ENCODE data around the gene KCNQ4. TPM values are rescaled to one million over a fixed set of nuclear protein-coding genes. Genes with fewer than 3 reads are reported as not detected.

Gene KCNQ4
- total and polyA plus RNA-seq, 2 of the 8 experiments (the other 6 are each of a cell fraction or from before 2014, with no cell fraction given), result 2.2 to 3.9 TPM

DNA sequence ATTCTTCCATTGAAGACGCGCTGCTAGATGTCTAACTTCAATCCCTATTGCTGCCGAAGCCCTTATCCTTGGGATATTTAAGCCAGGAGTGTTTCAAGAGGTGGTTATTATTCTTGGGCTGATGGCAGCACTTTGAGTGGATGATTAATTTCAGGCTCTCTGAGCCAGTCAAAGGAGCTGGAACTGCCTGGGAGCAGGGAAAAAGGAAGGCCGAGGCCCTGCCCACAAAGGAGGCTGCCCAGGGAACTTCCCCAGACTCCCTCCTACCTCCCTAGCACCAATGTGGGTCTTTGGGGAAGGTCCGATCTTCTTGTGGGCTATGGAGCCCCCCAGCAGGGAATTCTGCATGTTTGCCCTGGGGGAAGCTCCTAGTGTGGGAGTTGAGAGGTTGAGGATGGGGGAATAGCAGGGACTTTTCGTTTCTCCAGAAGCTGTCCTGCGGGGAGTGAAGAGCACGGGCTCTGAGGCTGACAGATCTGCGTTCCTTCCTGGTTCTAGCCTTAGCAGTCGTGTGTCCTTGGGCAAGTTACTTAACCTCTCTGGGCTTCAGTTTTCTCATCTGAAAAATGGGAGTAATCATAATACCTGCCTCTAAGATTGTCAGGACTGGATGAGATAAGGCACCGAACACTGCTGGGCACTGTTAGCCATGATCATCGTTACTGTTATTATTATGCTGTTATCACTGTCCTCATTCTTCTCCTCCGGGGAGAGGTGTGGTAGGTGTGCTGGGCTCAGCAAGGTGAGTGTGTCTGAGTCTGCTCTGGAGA, 6.3 kb downstream of the KCNQ4 start:
- H4K5ac ChIP-seq (ENCODE audit: insufficient read length, low read depth, low read length), result no peak overlapping the region
- H3K79me1 ChIP-seq (ENCODE audit: low read depth, low read length), result no peaks in the 10 kb centered on the region
- ChIA-PET POLR2A (ENCODE audit: partially characterized antibody) (interaction anchor here (0.8 to 1.3 kb wide), 3 partner anchors 8 to 46 kb away, joined by 3 read pairs; no protein-coding TSS in a partner anchor), CTCF (ENCODE audit: partially characterized antibody) (interaction anchor here (1.0 to 24.5 kb wide), 7 partner anchors 8 to 159 kb away, joined by 3 to 325 read pairs (median 4); no protein-coding TSS in a partner anchor)
- no peak overlapping the region for H2BK120ac ChIP-seq (replicated peaks; ENCODE audit: low read depth, low read length)
- no peak overlapping the region for H2BK15ac ChIP-seq (ENCODE audit: low read length)
- no peak overlapping the region for H3K27ac ChIP-seq (ENCODE audit: low read depth, low read length)
- no peak overlapping the region for H2BK12ac ChIP-seq (ENCODE audit: low read depth, low read length)
- H3K36me3 ChIP-seq (ENCODE audit: control insufficient read depth in 2 of 4, insufficient read depth in 4 of 4, low read length in 3 of 4), result no peaks in the 10 kb centered on the region
- no peak overlapping the region for H3K4me3 ChIP-seq (ENCODE audit: extremely low read depth in 1 of 4, insufficient read depth in 2 of 4, low read depth in 3 of 4, low read length in 4 of 4)
- DNase-seq (ENCODE audit: low read depth in 1 of 2, low spot score in 2 of 2) (no peak), FAIRE-seq (no peak)
- H3K4me1 ChIP-seq (replicated peaks in 1 of 4; ENCODE audit: control insufficient read depth in 3 of 4, insufficient read depth in 4 of 4, low read length in 3 of 4), result peaks cover 0 to 4% (median under 1%) of the 10 kb centered on the region in 4 experiments; a peak in 5 of 7 replicates
- no peaks in the 10 kb centered on the region for H3K9me3 ChIP-seq (ENCODE audit: insufficient read depth in 2 of 2, low read depth in 1 of 2, low read length in 1 of 2)
- no peak overlapping the region for H3K23ac ChIP-seq (ENCODE audit: insufficient read length)
- peaks cover 0 to under 1% (median under 1%) of the 10 kb centered on the region in 4 experiments; a peak in 2 of 7 replicates for H3K27me3 ChIP-seq (replicated peaks in 1 of 4; ENCODE audit: control insufficient read depth in 3 of 4, extremely low read depth in 1 of 4, insufficient read depth in 3 of 4, low read length in 3 of 4)
- H4K20me1 ChIP-seq (replicated peaks in 1 of 2; ENCODE audit: control insufficient read depth in 1 of 2, insufficient read depth in 2 of 2, low read length in 2 of 2), result peaks cover 2 to 7% of the 10 kb centered on the region in 2 experiments
- 91% methylated on average over 13 of the region's 13 CpGs; no CpG with 5 or more reads in 1 of the 2 experiments for WGBS, 2 experiments (ENCODE audit: extremely low coverage in 1 of 2, insufficient coverage in 1 of 2, insufficient read length in 1 of 2, insufficient replicate concordance in 2 of 2, low coverage in 1 of 2, low lambda C conversion rate in 2 of 2, missing lambda C conversion rate in 1 of 2)
- H2BK5ac ChIP-seq (ENCODE audit: low read depth, low read length), result no peak overlapping the region
- no peak overlapping the region for H4K91ac ChIP-seq (replicated peaks; ENCODE audit: insufficient read length, low read length)
- no peak overlapping the region for H3K4me2 ChIP-seq (ENCODE audit: insufficient read depth in 1 of 2, low read depth in 2 of 2, low read length in 2 of 2)
- no peak overlapping the region for H2AFZ ChIP-seq (ENCODE audit: low read length)
- 0 out of 2 replicates have a peak overlapping the region, but pooled peaks have one; percentile 33 for H2AK5ac ChIP-seq (ENCODE audit: low read depth, low read length)
- H3K9ac ChIP-seq (replicated peaks in 1 of 4; ENCODE audit: extremely low read depth in 1 of 4, low read depth in 3 of 4, low read length in 3 of 4), result no peak overlapping the region
- H2BK20ac ChIP-seq (ENCODE audit: low read length), result no peak overlapping the region
- H3K56ac ChIP-seq (replicated peaks; ENCODE audit: insufficient read length, low read depth, low read length), result no peak overlapping the region
- no peaks in the 10 kb centered on the region for H3K79me2 ChIP-seq (ENCODE audit: control insufficient read depth in 1 of 2, insufficient read depth in 2 of 2, low read length in 2 of 2)
- H3K23me2 ChIP-seq (ENCODE audit: low read depth, low read length), result no peaks in the 10 kb centered on the region
- no peak overlapping the region for H3K18ac ChIP-seq (ENCODE audit: extremely low read depth, low read length)
- H3K14ac ChIP-seq (ENCODE audit: insufficient read length), result no peak overlapping the region
- H4K8ac ChIP-seq (ENCODE audit: extremely low read depth, insufficient read depth, low read length), result no peak overlapping the region
- no peak overlapping the region for H3K4ac ChIP-seq (replicated peaks; ENCODE audit: insufficient read length, low read depth, low read length)
- no peak for TF ChIP-seq TCF12 (IDR thresholded peaks at IDR 0.05; ENCODE audit: low read depth, low read length)
- TF ChIP-seq SP2 (IDR thresholded peaks at IDR 0.05; ENCODE audit: low read length), result no peak
- TF ChIP-seq CBX5 (IDR thresholded peaks at IDR 0.05; ENCODE audit: low read depth, low read length), result no peak
- TF ChIP-seq EGR1 (IDR thresholded peaks at IDR 0.05; ENCODE audit: borderline replicate concordance, low read depth, low read length), result no peak
- no peak for TF ChIP-seq GABPA (IDR thresholded peaks at IDR 0.05; ENCODE audit: borderline replicate concordance, insufficient read depth, low read length)
- TF ChIP-seq TAF1 (IDR thresholded peaks at IDR 0.05; ENCODE audit: low read depth, low read length), result no peak
- TF ChIP-seq JUN (IDR thresholded peaks at IDR 0.05; ENCODE audit: low read depth, low read length), result no peak
- TF ChIP-seq, protein P1, sequence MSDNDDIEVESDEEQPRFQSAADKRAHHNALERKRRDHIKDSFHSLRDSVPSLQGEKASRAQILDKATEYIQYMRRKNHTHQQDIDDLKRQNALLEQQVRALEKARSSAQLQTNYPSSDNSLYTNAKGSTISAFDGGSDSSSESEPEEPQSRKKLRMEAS (IDR thresholded peaks at IDR 0.05), result no peak
- no peak for TF ChIP-seq TEAD4 (IDR thresholded peaks at IDR 0.05; ENCODE audit: low read depth, low read length)
- no peak for TF ChIP-seq SUZ12 (IDR thresholded peaks at IDR 0.05; ENCODE audit: low read length)
- TF ChIP-seq BCL11A (IDR thresholded peaks at IDR 0.05; ENCODE audit: low read depth in 2 of 2, low read length in 2 of 2), result no peak
- no peak for TF ChIP-seq HDAC2 (IDR thresholded peaks at IDR 0.05; ENCODE audit: borderline replicate concordance in 1 of 2, low read depth in 2 of 2, low read length in 2 of 2)
